Inflammatory macrophage treated with lipopolysaccharide for 1 hour (primary cell): ENCODE data around the gene PITPNM2.

Experiments
- DNase-seq, 2 donors: peaks; one replicate each; pipeline ENCODE4 v3.0.0-alpha.2; 2020 to 2022

PITPNM2 gene

DNA sequence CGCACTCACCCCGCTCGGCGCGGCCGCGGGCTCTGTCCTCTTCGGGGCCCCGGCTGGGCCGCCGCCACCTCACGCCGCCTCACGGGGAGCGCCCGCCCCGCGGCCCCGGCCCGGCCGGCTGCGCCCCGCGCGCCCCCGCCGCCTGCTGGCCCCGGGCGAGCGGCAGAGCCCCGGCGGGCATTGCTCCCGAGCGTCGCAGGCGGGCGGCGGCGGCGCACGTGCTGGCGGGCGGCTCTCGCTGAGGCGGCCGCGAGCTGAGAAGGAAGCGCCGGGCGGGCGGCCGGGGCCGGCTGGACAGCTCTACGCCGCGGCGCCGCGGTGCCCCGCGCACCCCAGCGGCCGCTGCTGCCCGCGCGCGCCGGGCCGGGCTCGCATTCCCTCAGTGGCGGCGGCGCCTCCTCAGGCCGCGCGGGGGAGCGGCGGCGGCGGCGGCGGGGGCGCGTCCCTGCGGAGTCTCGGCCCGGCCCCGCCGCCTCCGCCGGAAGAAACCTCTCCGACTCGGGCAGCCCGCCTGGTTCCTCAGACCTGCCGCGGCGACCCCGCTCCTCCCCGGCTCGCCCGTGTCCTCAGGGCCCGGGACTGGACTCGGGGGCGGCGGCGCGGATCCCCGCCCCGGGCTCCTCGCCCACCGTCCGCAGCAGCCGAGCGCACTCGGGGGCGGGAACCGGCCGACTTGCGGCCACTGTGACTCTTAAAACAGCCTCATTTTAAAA is at the start of gene PITPNM2:
Gene PITPNM2, minus strand, starts transcription at position 347 of the 713 bp plus-strand sequence. CDS start 116,500 bp downstream, outside the sequence.
- DNase-seq: peak; percentile 27 to 49

DNA sequence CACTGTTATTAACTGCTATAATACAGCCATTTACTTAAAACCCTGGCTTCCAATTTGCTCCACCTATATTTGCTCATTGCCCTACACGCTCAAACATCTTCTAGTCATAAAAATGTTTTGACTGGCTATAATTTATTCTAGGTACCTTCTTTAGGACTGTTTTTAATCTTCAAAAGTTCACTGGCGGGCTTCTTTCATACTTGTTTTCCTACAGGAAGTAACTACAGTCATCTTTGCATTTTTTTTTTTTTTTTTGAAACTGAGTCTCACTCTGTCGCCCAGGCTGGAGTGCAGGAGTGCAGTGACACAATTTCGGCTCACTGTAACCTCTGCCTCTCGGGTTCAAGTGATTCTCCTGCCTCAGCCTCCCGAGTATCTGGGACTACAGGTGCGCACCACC is 49.5 kb upstream of the PITPNM2 start:
- DNase-seq: no peak

DNA sequence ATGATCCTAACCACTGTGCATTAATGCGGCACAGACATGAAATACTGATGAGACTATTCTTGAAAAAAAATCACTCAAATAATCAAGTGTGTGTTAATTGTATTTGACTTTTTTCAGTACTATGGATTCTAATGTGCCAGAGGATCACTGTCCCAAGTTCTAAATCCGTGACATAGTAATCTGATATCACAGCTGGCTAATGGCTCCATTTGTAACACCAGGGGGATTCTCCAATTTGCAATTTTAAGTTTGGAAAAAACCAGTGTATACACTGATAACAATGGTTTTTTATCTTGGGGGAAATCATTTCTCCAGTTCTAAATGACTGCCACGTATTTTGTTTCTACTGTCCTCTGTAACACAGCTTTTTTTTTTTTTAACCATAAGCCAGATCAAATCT is 49.0 kb upstream of the PITPNM2 start:
- no peak for DNase-seq

DNA sequence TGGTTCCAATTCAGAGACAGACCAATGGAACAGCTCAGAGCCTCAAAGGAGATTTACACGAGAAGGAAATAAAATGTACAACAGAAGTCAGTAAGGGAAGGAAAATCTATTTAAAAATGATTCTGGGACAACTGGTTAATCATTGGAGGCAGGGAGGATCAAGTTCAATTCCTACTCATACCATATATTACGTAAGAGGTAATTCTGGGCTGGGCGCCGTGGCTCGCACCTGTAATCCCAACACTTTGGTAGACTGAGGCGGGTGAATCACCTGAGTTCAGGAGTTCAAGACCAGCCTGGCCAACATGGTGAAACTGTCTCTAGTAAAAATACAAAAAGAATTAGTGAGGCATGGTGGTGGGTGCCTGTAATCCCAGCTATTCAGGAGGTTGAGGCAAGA is 36.7 kb upstream of the PITPNM2 start:
- no peak for DNase-seq

DNA sequence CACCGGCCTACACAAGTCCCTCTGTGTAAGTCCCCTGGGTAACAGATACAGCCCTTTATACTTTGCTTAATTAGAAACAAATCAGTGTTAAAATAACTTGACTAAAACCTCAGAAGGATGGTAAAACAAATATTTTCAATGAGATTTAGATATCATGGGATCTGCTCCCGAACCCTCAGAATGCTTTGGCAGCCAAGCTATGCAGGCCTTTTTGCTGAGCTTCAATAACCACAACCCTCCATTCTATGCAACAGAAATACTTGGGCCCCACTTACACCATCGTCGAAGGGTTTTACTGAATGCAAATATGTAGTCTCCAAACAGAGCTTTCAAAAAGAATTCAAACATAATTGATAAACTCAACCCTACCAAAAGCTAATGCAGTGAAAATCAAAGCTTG is 29.3 kb upstream of the PITPNM2 start:
- no peak for DNase-seq

DNA sequence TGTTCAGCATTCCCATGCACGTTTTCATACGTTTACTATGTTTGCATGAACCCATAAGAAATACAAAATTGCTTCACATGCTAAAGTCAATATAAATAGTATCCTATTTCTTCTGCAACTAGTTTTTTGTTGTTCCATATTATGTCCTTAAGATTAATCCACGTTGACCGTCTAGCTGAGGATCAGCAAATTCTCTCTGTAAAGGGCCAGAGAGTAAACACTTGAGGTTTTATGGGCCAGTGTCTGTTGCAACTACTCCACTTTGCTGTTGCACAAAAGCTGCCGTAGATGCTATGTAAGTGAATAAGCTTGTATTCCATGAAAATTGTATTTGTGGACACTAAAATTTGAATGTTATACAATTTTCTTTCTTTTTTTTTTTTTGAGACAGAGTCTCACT is 21.1 kb upstream of the PITPNM2 start:
- DNase-seq: no peak

DNA sequence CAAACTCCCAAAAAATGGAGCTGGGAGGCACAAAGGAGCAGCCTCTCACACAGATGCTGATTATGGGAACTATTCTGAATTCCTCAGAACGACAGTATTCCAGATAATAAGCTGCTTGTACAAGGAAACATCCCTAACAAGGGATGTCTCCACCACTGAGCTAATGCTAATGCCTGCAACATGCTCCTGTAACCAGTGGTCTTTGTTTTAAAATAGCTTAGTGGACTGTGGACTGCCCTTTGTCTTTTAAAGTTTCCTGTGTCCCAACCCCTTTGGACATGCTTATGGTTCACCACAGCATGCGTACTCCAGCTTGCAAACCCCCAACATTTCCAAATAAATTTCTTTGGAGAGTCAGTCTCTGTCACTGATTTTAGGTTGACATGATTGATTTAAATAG is 16.4 kb upstream of the PITPNM2 start:
- no peak for DNase-seq

DNA sequence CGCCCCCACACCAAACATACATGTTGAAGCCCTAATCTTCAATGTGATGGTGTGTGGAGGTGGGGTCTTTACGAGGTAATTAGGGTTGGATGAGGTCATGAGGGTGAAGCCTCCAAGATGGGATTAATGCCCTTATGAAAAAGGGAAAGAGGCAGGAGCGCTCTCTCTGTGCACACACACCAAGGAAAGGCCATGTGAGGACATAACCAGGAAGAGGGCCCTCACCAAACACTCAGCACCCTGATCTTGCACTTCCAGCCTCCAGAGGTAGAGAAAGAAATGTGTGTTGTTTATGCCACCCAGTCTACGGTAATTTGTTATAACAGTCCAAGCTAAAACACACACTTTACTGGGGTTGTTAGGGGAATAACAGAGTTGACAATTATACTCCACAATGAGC is 14.6 kb upstream of the PITPNM2 start:
- no peak for DNase-seq

DNA sequence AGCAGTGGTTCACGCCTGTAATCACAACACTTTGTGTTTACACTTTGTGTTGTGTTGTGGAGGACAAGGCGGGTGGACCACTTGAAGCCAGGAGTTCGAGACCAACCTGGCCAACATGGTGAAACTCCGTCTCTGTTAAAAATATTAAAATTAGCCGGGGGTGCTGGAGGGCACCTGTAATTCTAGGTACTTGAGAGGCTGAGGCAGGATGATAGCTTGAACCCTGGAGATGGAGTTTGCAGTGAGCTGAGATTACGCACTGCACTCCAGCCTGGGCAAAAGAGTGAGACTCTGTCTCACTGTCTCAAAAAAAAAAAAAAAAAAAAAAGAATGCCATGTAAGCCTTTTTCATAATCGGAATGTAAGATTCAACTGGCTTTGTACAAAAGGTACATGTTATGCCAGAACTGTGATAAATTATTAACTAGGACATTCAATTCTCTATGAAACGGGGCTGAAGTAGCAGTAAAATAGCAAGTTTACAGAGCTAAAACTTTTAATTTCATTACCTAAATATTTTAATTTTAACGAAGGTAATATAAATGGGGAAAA is 13.9 kb upstream of the PITPNM2 start:
- DNase-seq: no peak

DNA sequence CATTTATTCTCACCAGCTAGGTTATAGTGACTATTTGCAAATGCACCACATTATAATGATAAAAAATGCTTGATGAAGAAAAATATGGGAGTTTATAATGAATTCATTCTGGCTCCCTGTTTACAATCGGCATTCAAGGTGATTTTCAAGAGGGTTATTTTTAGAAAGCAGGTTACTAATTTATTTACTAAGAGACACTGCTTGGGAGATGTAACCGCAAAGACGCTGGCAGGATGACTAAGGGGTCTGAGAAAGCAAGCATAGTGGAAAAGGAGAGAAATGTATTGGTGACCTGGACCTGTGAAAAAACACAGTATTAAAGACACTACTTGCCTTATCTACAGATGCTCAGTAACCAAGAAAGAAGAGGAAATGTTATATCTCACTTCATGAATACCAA is 13.3 kb upstream of the PITPNM2 start:
- DNase-seq: no peak

DNA sequence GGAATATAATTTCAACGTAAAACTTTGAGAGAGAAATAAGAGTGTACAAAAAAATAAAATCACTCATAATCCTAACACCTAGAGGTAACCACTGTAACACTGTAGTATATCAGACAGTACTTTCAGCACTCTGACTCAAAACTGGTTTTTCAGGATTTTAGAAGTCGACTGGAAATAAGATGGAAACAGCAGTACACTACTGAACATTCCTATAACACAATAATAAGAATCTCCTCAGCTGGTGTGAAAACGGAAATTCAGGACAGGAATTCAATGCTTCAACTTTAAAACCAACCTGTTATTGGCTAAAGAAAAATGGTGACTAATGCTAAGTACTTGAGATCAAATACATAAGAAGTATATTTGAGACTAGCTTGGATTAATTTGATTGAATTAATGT is 12.3 kb upstream of the PITPNM2 start:
- no peak for DNase-seq

DNA sequence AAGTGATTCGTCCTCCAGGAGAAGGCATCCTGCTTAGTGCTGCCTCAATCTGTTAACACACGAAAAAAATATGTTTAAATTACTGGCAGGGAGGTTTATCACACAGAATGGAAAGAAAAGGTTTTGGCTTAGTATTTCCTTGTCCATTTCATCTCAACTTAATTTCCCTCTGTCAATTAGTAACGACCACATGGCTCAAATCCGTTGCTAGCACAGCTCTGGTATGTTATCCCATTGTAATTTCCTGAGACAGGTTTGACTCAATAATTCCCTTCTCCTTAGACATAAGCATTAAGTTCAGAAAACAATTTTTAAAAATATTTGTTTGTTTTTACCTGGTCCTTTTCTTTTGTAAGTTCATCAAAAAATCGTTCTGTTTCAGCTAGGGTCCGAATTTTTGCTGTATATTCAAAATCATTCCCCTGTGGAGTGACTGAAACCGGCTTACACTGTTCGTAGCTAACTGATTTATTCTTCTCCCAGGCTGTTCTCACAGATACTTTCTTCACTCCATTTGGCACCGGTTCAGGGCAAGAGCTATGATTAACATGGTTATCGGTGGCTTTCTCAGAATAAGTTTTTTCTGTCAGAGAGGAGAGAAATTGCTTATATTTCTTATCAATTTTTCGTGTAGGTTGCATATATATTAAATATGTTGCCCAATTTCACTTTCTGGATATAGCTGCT is 10.1 kb upstream of the PITPNM2 start:
- no peak for DNase-seq

DNA sequence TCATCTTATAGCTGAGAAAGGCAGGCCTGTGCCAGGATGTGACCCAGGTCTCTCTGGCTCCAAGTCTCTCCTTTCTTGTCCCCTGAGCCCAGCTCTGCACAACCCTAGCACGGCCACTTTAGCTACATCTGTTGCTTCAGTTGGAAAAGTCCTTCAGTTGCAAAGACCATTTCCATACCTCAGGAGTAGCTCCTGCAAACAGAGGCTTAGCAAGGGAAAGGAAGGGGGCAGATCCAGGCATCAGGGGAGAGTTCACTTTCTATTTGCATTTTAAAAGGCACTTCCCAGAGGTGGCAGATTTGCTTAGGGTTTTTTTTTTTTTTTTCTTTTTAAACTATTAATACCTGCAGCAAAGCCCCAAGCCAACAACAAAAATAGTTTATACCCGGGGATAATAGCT is 3.0 kb upstream of the PITPNM2 start:
- no peak for DNase-seq

DNA sequence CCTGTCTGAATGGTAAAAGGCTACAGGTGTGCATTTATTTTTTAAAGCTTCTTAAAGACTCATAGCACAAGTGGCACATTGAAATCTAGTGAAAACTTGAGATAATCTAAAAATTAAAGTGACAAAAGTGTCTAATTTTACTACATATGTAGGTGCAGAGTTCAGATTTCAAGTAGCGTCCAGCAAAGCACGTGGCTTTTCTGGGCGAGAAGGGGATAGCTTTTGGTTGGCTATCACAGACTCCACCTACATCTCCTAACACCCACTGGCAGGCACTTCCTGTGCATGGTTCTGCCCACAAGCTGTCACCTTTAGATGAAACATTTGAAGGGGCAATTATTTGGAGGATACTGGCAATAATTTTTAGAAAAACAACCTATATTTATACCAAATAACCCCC is 1.9 kb upstream of the PITPNM2 start:
- DNase-seq: no peak

DNA sequence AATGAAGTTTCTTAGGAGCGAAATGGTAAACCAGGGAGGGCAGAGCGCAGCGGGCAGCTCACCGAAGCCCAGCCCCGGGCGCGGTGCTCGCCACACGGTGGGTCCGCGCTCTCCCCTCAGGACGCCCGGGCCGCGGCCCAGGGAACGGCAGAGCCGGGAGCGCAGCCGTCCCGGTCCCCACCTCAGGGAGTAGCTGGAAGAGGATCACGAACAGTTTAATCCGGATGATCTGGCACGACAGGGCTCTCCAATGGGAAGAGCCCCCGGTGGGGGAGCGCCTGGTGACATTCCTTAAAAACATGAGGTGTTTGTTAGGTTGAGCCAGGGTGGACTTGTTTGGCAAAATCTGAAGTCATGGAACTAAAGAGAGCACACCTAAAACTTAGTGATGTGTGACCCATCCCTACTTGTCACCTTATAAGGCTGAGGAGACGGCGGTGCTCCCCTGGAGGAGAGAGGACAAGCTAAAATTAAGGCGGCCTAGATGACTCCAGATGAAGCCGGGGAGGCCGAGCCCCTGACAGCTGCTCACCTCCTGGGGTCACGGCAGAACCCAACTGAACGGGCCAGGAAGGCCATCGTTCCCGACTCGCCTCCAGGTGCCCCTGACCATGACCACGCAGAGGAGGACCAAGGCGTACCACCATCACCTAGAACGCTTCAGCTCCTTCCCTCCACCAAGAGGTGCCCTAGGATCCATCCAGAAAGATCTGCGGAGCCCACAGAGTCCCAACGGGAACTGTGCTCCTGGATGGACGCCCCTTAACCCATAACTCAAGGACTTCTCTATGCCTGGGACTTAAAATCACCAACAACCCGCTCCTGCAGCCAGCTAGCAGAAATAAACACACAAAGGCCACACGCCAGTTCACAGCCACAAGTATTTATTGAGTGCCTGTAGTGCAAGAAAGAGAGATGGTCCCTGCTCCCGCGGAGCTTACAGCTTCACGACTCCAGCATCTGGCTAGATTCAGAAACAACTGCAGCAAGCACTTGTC is 866 bp upstream of the PITPNM2 start:
- no peak for DNase-seq

DNA sequence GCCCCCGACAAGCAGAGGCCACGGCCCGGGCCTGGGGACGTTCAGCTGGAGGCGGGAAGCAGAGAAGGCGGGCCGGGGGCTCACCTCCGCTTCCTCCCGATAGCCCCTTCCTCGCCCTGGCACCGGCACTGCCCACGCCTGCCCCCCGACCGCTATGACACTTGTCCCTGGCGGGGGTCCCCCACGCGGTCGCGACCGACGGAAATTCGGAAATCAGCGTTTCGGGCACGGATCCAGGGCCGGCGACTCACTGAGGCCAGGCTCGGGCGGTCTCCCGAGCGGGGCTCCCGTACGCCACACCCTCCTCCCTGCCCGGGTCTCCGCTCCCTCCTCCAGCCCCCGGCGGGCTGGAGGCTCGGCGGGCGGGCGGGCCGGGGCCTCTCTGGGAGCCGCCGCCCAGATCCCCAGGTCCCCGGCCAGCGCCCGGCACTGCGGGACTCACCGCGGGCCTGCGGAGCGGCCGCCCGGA is 581 bp downstream of the PITPNM2 start:
- DNase-seq: peak in 1 of 2 donors; percentile 2

DNA sequence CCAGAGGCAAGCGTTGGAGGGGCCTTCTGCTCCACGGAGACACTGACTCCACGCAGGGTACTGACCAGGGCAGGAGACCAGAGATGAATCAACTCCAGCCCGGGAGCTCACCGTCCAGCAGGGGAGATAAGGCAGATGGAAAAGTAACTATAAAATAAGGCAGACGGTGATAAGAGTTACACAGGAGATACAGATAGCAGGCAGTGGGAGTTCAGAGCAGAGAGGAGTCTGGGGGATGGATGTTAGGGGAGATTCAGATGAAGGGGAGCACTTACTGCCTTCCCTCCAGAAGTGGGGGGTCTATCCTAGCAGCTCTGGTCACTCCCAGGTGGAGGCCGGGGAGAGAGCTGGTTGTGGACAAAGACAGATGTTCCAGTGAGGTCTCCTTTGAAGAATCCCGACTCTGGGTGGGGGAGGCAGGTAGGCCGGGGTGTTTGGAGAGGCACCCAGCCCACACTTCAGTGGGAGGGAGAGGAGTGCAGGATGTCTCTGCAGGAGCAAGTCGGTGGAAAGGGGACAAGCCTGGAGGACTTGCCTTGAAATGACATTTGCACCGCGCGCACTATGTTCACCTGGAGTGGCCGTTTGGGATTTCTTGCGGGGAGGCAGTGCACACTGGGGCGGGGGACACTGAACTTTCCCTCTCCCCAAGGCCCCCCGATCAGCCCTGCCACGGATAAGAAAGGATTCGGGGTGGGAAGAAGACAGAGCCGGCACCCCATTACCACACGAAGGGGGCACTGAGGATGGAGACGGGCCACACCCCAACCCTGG is 1.2 kb downstream of the PITPNM2 start:
- DNase-seq: no peak

DNA sequence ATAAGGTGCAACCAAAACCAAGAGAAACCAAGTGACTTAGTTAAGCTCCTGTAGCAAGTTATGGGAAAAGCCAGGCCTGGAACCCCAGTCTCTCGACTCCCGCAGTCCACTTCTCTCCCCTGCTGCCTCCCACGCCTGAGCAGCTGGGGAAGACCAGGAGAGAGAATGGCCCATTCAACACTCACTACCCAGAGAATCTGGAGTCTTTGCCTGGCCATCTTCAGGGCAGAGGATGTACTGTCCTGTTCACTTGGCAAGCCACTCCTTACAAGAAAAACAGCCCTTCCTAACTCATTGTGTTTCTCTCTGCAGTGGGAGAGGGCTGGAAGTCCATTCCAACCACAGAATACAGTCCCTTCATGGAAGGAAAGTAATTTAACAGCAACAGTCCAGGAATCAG is 1.8 kb downstream of the PITPNM2 start:
- no peak for DNase-seq

DNA sequence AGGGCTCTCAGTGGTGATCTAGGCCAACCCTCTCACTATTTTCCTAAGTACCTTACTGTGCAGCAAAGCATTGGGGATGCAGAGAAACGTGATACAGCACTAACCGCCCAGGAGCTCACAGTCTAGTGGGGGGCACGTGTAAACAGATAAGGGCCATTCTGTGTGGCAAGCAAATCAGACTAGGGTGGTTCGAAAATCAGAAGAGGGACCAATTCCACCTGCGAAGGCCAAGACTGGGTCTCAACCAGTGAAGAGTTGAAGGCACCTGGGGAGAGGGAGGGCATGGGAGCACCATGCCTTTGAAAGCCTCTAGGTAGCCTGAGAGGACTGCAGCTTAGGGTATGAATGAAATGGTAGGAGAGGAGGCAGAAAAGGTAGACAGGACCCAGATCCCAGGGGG is 2.2 kb downstream of the PITPNM2 start:
- no peak for DNase-seq

DNA sequence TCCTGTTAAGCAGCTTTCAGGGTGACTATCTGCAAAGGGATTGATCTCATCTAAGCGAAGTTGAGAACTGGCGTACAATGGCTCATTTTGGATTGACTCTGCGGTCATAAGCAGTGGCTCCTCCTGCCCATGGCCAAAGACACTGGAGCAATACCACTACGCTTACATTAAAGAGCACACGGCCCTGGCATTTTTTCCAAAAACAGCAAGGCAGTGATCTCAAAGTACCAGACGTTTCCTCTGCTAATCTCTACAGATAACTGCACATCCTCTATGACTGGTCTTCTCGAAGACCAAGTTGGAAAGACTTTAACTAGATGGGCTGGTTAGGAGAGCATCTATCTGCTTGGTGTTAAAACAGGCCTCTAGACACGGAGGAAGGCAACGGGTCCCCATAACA is 2.7 kb downstream of the PITPNM2 start:
- DNase-seq: no peak

DNA sequence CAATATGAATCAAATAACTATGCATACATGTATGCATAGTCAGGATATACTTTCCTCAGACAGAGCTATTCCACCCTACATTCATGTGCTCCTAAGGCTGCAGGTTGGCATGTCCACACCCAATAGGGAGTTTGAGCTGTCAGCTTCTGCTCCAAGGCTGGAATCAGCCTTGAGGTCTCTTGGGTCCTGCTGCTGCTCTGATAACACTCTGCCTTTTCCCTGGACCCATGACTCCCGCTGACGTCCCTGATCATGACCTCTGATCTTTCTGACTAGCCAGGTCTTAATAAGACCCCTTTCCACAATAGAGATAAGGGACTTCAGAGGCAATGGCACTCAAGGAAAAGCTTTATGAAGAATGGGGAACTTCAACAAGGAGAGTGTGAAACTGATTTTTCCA is 5.7 kb downstream of the PITPNM2 start:
- no peak for DNase-seq

DNA sequence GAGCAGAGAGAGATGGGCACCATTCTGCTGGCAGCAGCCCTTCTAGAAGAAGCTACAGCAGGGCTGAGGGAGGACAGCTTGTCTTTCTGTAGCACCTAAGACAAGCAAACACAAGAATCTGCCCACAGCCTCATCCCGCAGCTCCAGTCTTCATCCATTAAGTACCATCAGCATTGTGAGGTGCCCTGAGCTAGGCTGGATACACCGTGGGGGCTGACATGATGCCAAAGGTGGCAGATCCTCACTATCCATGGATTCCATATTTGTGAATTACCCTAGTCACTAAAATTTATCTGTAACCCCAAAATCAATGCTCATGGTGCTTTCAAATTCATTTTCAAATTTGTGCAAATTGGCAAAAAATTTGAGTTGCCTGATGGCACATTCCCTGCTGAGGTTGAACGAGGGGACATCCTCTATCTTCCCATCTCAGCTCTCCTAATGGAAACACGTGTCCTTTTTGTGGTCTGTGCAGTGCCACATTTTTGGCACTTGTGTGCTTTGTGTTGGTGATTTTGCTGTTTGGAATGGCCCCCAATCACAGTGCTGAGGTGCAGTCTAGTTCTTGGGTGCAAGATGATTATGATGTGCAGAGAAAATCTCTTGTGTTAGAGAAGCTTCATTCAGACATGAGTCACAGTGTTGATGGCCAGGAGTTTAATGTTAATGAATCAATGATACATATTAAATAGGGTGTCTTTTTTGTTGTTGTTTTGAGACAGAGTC is 7.0 kb downstream of the PITPNM2 start:
- no peak for DNase-seq
